Heart right ventricle (tissue), 16 donors: Measurements from ENCODE around the gene SLC19A1. TPM values are rescaled to one million over a fixed set of nuclear protein-coding genes. Genes with fewer than 3 reads are reported as not detected.

Experiments used
- ATAC-seq, 8 donors: fragments of 200-7000 bp; cut with Tn5 transposase; one replicate each; pipeline ENCODE4 v1.9.1; 2020; ENCODE audit warnings: mild to moderate bottlenecking in 8 of 8, moderate library complexity in 8 of 8, moderate number of reproducible peaks in 1 of 8
- DNase-seq, 2 donors: peaks; one replicate each; pipeline ENCODE4 v3.0.0-alpha.2; 2020
- H3K27ac ChIP-seq, 10 donors: fragments of 200-600 bp; sonication (generic) in 2 of 10; one replicate each; pipeline versions ENCODE4 v1.5.0 to v1.8.0; 2020 to 2022; ENCODE audit warnings: mild to moderate bottlenecking in 3 of 10
- H3K27me3 ChIP-seq, 7 donors: fragments of 200-600 bp; one replicate each; pipeline ENCODE4 v1.8.0; 2021 to 2022; ENCODE audit warnings: mild to moderate bottlenecking in 2 of 7
- H3K36me3 ChIP-seq, 9 donors: fragments of 200-600 bp; sonication (generic) in 1 of 9; one replicate each; pipeline versions ENCODE4 v1.5.0 to v1.8.0; 2020 to 2022; ENCODE audit warnings: mild to moderate bottlenecking in 2 of 9
- H3K4me1 ChIP-seq, 9 donors: fragments of 200-600 bp; sonication (generic) in 1 of 9; one replicate each; pipeline versions ENCODE4 v1.5.0 to v1.8.0; 2020 to 2022; ENCODE audit warnings: mild to moderate bottlenecking in 4 of 9
- H3K4me3 ChIP-seq, 10 donors: fragments of 200-600 bp; sonication (generic) in 2 of 10; one replicate each; pipeline versions ENCODE4 v1.5.0 to v1.8.0; 2020 to 2022; ENCODE audit warnings: mild to moderate bottlenecking in 7 of 10, moderate library complexity in 2 of 10
- H3K9me3 ChIP-seq, 11 donors: fragments of 200-600 bp in 10 of 11; sonication (generic) in 2 of 11; one replicate each; pipeline versions ENCODE4 v1.5.0 to v1.8.0; 2013 to 2022; ENCODE audit warnings: mild to moderate bottlenecking in 2 of 11, control low read depth in 1 of 11, moderate library complexity in 1 of 11
- CTCF ChIP-seq, 9 donors: fragments of 200-600 bp; sonication (generic) in 2 of 9; IDR thresholded peaks; one replicate each; pipeline versions ENCODE4 v1.5.0 to v1.8.0; 2021 to 2022; ENCODE audit warnings: antibody characterized with exemption in 9 of 9, mild to moderate bottlenecking in 5 of 9, moderate library complexity in 1 of 9
- WGBS, 2 donors: extraction: QIAGEN DNeasy Blood & Tissue Kit; methylation state at CpG; one replicate each; pipeline ENCODE4 v1.1.7; 2013; ENCODE audit warnings: inconsistent platforms in 1 of 2; 5-methylcytosine and 5-hydroxymethylcytosine counted together
- intact Hi-C, 10 donors: fragments of 100-400 bp; cut with DNase I; formaldehyde crosslinking; loops; one replicate each; pipeline versions ENCODE4 v1.11.1 to v1.14.2; 2022
- polyA plus RNA-seq, 2 donors: library from polyadenylated mRNA; stranded (reverse); fragments of 200-250 nt; gene quantifications; one replicate each; pipeline ENCODE4 v1.2.3, GENCODE V29; 2013
- total RNA-seq, 10 donors: library from RNA; stranded (reverse); fragmentation: NEBNext Ultra II Directional in 3 of 10; extraction: Animal tissue kit (Norgen Biotek cat#: 25700) in 3 of 10; gene quantifications; one replicate each; pipeline versions ENCODE4 v1.2.1 to v1.2.4, GENCODE V29; 2021 to 2023
- donor health status: Arrhythmogenic right ventricular cardiomyopathy.
- donor health status: ischemic (EF 13 %, LVEDD 7.1; RV severe dilation, severe dysfunction).
- donor health status: healthy with polysubstance abuse.
- donor health status: DM: no; HTN: yes; CAD: no.
- donor health status: DM: no; HTN: no; CAD: no.
- donor health status: ischemic (EF 25% LVEDD 6.9; RV normal size, moderate dysfunction).
- donor health status: ischemic (EF 25% LVEDD 5.7; RV mildly dilated, moderate dysfunction).
- donor health status: healthy.
- donor health status: DM: yes; HTN: yes; CAD: no.
- donor health status: Ischemic cardiomyopathy.
- donor health status: ischemic (EF 35%, LVEDD 5.7; RV mildly dilated, moderate dysfunction).
- donor health status: nonischemic (EF 11% LVEDD 7.7; RV severe dilation, severe dysfunction).
- donor health status: DM: yes; HTN: yes; CAD: no.
- donor health status: PGD.
- donor health status: ischemic (EF 29% LVEDD 5.4; RV normal size, mild dysfunction).
- donor health status: nonischemic (EF 23%, LVEDD 6.1; RV moderate dilation, normal function).

The SLC19A1 gene
- total and polyA plus RNA-seq, 12 donors = 1.5 to 8.5 (median 3.8) TPM

GRCh38 chr21:45521241-45521640 is 21.0 kb downstream of the SLC19A1 start:
- Histone ChIP-seq H3K36me3 (peaks cover 0 to 27% (median 0%) of the 10 kb centered on the region in 9 donors), H3K4me1 (peaks cover 0 to 15% (median 0%) of the 10 kb centered on the region in 9 donors), H3K27ac (no peak overlapping the region), H3K9me3 (peaks cover 0 to 55% (median 40%) of the 10 kb centered on the region in 11 donors), H3K4me3 (no peak overlapping the region), H3K27me3 (no peaks in the 10 kb centered on the region)
- 98% methylated on average over 2 of the region's 2 CpGs for WGBS, 2 donors
- DNase-seq = no peak
- TF ChIP-seq CTCF (IDR thresholded peaks at IDR 0.05) = no peak
- intact Hi-C loops = no loop called here
- ATAC-seq = no peak

GRCh38 chr21:45519182-45519581 is 23.1 kb downstream of the SLC19A1 start:
- no peak for TF ChIP-seq CTCF (IDR thresholded peaks at IDR 0.05)
- H3K9me3 ChIP-seq = peaks cover 0 to 55% (median 40%) of the 10 kb centered on the region in 11 donors
- 96% methylated on average over 4 of the region's 4 CpGs for WGBS, 2 donors

GRCh38 chr21:45518742-45519141 is 23.5 kb downstream of the SLC19A1 start:
- no peak for TF ChIP-seq CTCF (IDR thresholded peaks at IDR 0.05)
- intact Hi-C loops = no loop called here
- Histone ChIP-seq H3K4me1 (peaks cover 0 to 15% (median 0%) of the 10 kb centered on the region in 9 donors), H3K27me3 (no peaks in the 10 kb centered on the region), H3K9me3 (peaks cover 0 to 55% (median 40%) of the 10 kb centered on the region in 11 donors), H3K4me3 (no peak overlapping the region), H3K27ac (peak overlapping the region in 2 of 10 donors; percentile 17 to 79), H3K36me3 (peaks cover 0 to 26% (median 0%) of the 10 kb centered on the region in 9 donors)
- WGBS, 2 donors = 88 to 90% methylated on average over 2 of the region's 2 CpGs
- no peak for DNase-seq
- no peak for ATAC-seq

More at GRCh38 chr21:45519182-45519581, 23.1 kb downstream of the SLC19A1 start:
- Histone ChIP-seq H3K27ac (peak overlapping the region in 1 of 10 donors; percentile 79), H3K36me3 (peaks cover 0 to 26% (median 0%) of the 10 kb centered on the region in 9 donors), H3K4me3 (no peak overlapping the region), H3K4me1 (peaks cover 0 to 15% (median 0%) of the 10 kb centered on the region in 9 donors), H3K27me3 (no peaks in the 10 kb centered on the region)
- no peak for ATAC-seq
- no peak for DNase-seq
- intact Hi-C loops = no loop called here

- peaks cover 0 to 35% (median 0%) of the 10 kb centered on the region in 9 donors for H3K36me3 ChIP-seq
- DNase-seq = peak in 1 of 2 donors; percentile 10
- H3K27me3 ChIP-seq = no peaks in the 10 kb centered on the region
- no peak for TF ChIP-seq CTCF (IDR thresholded peaks at IDR 0.05)
- ATAC-seq = no peak
- WGBS, 2 donors = 95 to 96% methylated on average over 15 of the region's 15 CpGs
- peak overlapping the region in 2 of 10 donors; percentile 44 to 79 for H3K27ac ChIP-seq
- H3K4me3 ChIP-seq = no peak overlapping the region
- intact Hi-C loops = no loop called here
- H3K4me1 ChIP-seq = peaks cover 0 to 15% (median 0%) of the 10 kb centered on the region in 9 donors
- peaks cover 0 to 50% (median 40%) of the 10 kb centered on the region in 11 donors for H3K9me3 ChIP-seq
Observed at GRCh38 chr21:45517249-45518065, 24.8 kb downstream of the SLC19A1 start.
